BE2C (cell line): Measurements from ENCODE around the gene LYZL2.

ENCODE experiments used
- DNase-seq: peaks from one replicate; pipeline ENCODE4 v3.0.0-alpha.2; 2020
- H3K27me3 ChIP-seq: fragments of 250-450 bp; sonication (Bioruptor Pico); 2 replicates; pipeline ENCODE4 v1.5.1; 2020; ENCODE audit warnings: mild to moderate bottlenecking
- H3K36me3 ChIP-seq: fragments of 250-450 bp; sonication (Bioruptor Pico); 2 replicates; pipeline ENCODE4 v1.5.1; 2020; ENCODE audit warnings: mild to moderate bottlenecking
- H3K4me1 ChIP-seq: fragments of 250-450 bp; sonication (Bioruptor Pico); 2 replicates; pipeline ENCODE4 v1.5.1; 2020
- H3K4me3 ChIP-seq: 2 replicates; pipeline ENCODE4 v1.5.1; 2011; ENCODE audit warnings: low read depth, low read length
- H3K9me3 ChIP-seq: fragments of 250-450 bp; sonication (Bioruptor Pico); 2 replicates; pipeline ENCODE4 v1.5.1; 2020
- TF ChIP-seq, protein P1 (sequence below): IDR thresholded peaks from 2 replicates; pipeline ENCODE4 v1.5.1; 2012; ENCODE audit warnings: mild to moderate bottlenecking, low read depth, low read length

The LYZL2 gene

DNA sequence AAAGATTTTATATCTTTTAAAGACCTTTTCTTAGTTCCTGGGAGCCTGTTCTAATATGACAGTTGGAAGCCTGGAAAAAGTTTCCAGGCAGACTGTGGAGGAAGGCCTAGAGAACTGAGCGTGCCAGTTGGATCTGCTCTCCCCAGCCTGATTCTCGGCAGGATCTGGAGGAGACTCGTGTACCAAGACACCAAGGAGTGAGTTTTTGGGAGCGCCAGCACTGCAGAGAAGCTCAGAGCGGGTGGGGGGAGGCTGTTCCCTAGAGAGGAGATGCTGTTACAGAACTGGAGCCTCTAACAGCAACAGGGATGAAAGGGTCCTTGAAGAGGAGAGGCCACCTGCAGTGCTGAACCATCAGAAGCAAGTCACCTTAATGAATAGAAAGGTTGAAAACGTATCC is 52.9 kb downstream of the LYZL2 start:
- Histone ChIP-seq H3K36me3 (no peaks in the 10 kb centered on the region), H3K27me3 (no peaks in the 10 kb centered on the region; the same call in 1 of the 2 replicates), H3K4me1 (no peaks in the 10 kb centered on the region), H3K4me3 (no peak overlapping the region), H3K9me3 (no peaks in the 10 kb centered on the region)
- DNase-seq: no peak
- TF ChIP-seq, protein P1, sequence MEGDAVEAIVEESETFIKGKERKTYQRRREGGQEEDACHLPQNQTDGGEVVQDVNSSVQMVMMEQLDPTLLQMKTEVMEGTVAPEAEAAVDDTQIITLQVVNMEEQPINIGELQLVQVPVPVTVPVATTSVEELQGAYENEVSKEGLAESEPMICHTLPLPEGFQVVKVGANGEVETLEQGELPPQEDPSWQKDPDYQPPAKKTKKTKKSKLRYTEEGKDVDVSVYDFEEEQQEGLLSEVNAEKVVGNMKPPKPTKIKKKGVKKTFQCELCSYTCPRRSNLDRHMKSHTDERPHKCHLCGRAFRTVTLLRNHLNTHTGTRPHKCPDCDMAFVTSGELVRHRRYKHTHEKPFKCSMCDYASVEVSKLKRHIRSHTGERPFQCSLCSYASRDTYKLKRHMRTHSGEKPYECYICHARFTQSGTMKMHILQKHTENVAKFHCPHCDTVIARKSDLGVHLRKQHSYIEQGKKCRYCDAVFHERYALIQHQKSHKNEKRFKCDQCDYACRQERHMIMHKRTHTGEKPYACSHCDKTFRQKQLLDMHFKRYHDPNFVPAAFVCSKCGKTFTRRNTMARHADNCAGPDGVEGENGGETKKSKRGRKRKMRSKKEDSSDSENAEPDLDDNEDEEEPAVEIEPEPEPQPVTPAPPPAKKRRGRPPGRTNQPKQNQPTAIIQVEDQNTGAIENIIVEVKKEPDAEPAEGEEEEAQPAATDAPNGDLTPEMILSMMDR: no peak

DNA sequence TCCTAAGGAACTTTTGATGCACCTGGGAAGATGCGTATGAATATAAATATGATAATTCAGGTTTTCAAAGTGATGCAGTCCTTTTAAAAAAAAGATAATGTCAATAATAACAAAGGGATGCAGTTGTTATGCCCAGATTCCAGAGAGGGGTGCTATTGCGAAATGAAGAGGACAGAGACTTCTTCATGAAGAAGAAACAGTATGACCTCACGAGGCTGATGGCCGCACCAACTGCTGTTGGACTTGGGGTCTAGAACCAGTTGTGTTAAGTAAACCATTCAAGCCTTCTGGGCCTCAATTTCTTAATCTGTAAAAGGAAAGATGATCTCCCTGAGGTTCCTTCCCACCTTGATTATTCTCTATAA is 55.1 kb downstream of the LYZL2 start:
- no peak for DNase-seq
- TF ChIP-seq, protein P1: no peak
- no peaks in the 10 kb centered on the region for H3K36me3 ChIP-seq
- no peak overlapping the region for H3K4me3 ChIP-seq
- H3K9me3 ChIP-seq: no peaks in the 10 kb centered on the region
- no peaks in the 10 kb centered on the region; the same call in 1 of the 2 replicates for H3K27me3 ChIP-seq
- no peaks in the 10 kb centered on the region for H3K4me1 ChIP-seq

DNA sequence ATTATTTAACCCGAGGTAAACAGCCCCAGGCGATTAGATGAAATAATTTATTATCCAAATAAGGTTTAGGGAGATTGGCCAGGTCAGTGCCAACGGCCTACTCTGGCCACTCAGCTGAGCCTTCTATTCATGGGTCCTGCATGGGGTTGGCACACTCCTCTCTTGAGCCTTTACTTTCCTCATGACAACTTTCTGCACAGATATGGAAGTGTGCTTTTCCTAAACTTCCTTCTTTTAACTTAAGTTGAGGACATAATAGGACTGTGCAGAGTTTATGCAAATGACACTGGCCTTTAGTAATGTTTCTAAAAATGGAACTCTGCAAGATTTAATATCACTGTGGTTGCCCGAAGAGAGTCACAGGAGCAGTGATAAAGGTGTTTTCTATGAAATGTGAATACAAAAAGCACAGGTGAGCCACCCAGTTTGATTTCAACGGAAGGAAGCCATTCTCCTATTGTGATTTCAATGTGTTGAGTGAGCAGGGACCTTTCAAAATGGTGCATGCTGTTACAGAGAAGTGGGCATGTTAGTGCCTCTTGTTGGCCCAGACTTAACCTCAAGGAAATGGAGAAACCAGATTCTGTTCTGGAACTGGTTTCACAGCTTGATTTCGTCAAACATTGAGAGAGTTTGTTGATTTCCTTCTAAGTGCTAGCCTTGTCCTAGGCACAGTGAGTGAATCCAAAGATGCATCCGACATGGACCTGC is 55.7 kb downstream of the LYZL2 start:
- no peak for DNase-seq
- Histone ChIP-seq H3K4me1 (no peaks in the 10 kb centered on the region), H3K9me3 (no peaks in the 10 kb centered on the region), H3K4me3 (no peak overlapping the region), H3K36me3 (no peaks in the 10 kb centered on the region), H3K27me3 (no peaks in the 10 kb centered on the region; the same call in 1 of the 2 replicates)
- TF ChIP-seq, protein P1: no peak

DNA sequence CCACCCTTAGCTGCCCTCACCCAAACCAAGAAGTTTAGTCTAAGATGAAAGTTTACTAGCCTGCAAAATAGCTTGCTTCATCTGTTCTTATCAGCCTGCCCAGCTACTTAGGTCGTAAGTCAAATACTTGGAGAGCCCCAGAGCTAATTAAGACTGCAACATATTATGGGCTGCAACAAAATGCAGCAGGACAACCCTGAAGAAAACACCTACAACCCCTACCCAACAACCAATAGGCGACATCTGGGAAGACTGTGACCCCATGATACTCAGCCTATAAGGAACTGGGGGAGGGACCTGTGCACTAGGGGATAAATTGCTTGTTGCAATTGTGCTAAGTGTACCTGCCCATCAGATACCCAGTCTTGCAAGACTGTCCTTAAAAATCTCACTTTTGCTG is 64.1 kb downstream of the LYZL2 start:
- no peak overlapping the region for H3K4me3 ChIP-seq
- no peaks in the 10 kb centered on the region for H3K9me3 ChIP-seq
- DNase-seq: no peak
- TF ChIP-seq, protein P1: no peak
- H3K4me1 ChIP-seq: no peaks in the 10 kb centered on the region
- H3K27me3 ChIP-seq: no peaks in the 10 kb centered on the region
- no peaks in the 10 kb centered on the region for H3K36me3 ChIP-seq

DNA sequence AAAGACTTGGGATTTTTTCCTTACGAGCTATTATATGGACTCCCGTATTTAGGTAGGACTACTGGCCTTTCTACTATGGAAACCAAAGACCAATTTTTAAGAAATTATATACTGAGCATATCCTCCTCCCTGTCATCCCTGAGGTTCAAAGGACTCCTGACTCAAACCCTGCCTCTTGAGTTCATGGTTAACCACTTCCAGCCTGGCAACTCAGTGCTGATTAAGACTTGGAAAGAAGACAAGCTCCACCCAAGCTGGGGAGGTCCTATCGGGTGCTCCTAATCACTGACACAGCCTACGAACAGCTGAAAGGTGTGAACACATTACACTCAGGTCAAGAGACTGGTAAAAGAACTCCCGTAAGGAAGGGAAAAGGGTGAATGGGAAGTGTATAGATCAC is 66.8 kb downstream of the LYZL2 start:
- TF ChIP-seq, protein P1: no peak
- Histone ChIP-seq H3K27me3 (no peaks in the 10 kb centered on the region), H3K4me1 (no peaks in the 10 kb centered on the region), H3K9me3 (no peaks in the 10 kb centered on the region), H3K36me3 (no peaks in the 10 kb centered on the region), H3K4me3 (no peak overlapping the region)
- no peak for DNase-seq
